Mesothelial cell of epicardium (in vitro differentiated cells): ENCODE data around the gene SERGEF. TPM values are rescaled to one million over a fixed set of nuclear protein-coding genes. Genes with fewer than 3 reads are reported as not detected.

Experiments
- DNase-seq, 2 experiments: peaks; one replicate each; pipeline ENCODE4 v3.0.0; 2021; ENCODE audit warnings: low spot score in 2 of 2; ENCODE audit not compliant: unreplicated experiment in 2 of 2
- H3K27ac Mint-ChIP-seq: 2 replicates; pipeline ENCODE4 v1.8.0; 2021; ENCODE audit warnings: mixed read lengths
- H3K27me3 Mint-ChIP-seq: 2 replicates; pipeline ENCODE4 v1.8.0; 2021; ENCODE audit warnings: low read depth, mixed read lengths
- H3K36me3 Mint-ChIP-seq: 2 replicates; pipeline ENCODE4 v1.8.0; 2021; ENCODE audit warnings: mixed read lengths
- H3K4me1 Mint-ChIP-seq: 2 replicates; pipeline ENCODE4 v1.8.0; 2021; ENCODE audit warnings: mixed read lengths
- H3K4me3 Mint-ChIP-seq: 2 replicates; pipeline ENCODE4 v1.8.0; 2021; ENCODE audit warnings: mild to moderate bottlenecking, moderate library complexity, mixed read lengths
- H3K9me3 Mint-ChIP-seq: 2 replicates; pipeline ENCODE4 v1.8.0; 2021; ENCODE audit warnings: mixed read lengths
- CTCF ChIP-seq: fragments of 200-600 bp; sonication (generic); IDR thresholded peaks from one replicate; pipeline ENCODE4 v1.5.0; 2021; ENCODE audit warnings: antibody characterized with exemption; ENCODE audit not compliant: unreplicated experiment
- total RNA-seq: library from RNA; stranded (reverse); gene quantifications from 3 replicates; pipeline ENCODE4 v1.2.1, GENCODE V29; 2021

The SERGEF gene
- total RNA-seq, 1 donor from 2014 or later: 19.8 TPM

DNA sequence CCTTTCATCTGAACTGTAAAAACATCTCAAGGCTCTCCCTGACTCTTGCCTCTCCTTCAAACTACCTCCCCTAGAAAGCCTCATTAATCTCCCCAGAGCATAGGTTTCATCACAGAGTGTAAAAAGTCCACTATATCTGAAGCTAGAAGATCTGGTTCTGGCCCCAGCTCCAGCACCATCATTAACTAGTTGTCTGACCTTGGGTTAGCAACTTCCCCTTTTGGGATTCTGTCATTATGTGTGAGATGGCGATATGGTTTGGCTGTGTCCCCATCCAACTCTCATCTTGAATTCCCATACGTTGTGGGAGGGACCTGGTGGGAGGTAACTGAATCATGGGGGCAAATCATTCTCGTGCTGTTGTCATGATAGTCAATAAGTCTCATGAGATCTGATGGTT is 181.0 kb downstream of the SERGEF start:
- Mint-ChIP-seq H3K4me3 (no peak overlapping the region), H3K36me3 (no peaks in the 10 kb centered on the region), H3K27me3 (no peaks in the 10 kb centered on the region), H3K9me3 (no peaks in the 10 kb centered on the region), H3K4me1 (no peaks in the 10 kb centered on the region), H3K27ac (no peak overlapping the region)
- no peak for TF ChIP-seq CTCF
- DNase-seq: no peak

DNA sequence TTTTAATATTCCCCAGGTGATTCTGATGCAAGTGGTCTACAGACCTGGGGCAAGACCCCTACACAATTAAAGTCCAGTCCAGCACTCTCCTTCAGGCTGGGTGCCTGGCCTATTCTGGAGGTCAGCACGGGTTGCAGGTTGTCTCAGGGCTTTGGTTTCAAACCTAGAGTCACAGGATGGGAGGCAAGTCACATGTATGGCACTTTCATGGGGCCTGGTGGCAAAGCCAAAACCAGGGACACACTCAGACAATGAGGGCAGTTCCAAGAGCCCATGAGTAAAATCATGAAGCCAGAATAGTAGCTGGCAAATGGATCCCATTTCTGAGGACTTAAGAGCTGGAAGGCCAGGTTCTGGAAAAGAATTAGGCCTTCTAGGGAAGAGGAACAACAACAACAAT is 181.6 kb downstream of the SERGEF start:
- Mint-ChIP-seq H3K9me3 (no peaks in the 10 kb centered on the region), H3K4me1 (no peaks in the 10 kb centered on the region), H3K27ac (no peak overlapping the region), H3K4me3 (no peak overlapping the region), H3K36me3 (no peaks in the 10 kb centered on the region), H3K27me3 (no peaks in the 10 kb centered on the region)
- DNase-seq: no peak
- TF ChIP-seq CTCF: no peak

DNA sequence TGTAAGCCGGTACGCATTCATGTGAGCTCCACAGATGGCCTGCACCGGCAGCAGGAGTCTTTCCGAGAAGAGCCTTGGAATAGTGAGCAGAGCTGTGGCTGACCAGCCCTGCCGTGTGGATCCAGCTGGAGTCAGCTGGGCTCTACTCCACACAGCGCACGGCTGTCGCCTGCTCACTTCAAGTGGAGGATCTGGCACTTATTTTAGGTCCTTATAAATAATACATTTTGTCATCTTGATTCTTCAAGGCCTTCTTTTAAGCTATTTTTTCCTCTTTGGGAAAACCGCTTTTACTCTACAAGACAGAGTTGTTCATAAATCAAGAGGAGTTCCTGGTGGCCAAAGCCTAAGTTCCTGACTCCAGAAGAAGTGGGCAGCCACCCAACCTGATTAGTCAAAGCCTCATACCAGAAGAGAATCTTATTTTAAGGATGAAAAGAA is 184.5 kb downstream of the SERGEF start:
- Mint-ChIP-seq H3K27me3 (no peaks in the 10 kb centered on the region), H3K27ac (no peak overlapping the region), H3K4me1 (no peaks in the 10 kb centered on the region), H3K9me3 (no peaks in the 10 kb centered on the region), H3K36me3 (no peaks in the 10 kb centered on the region), H3K4me3 (no peak overlapping the region)
- DNase-seq: no peak
- no peak for TF ChIP-seq CTCF

- no peaks in the 10 kb centered on the region for H3K27me3 Mint-ChIP-seq
- no peak for TF ChIP-seq CTCF
- H3K9me3 Mint-ChIP-seq: no peaks in the 10 kb centered on the region
- DNase-seq: no peak
- H3K4me3 Mint-ChIP-seq: no peak overlapping the region
- H3K4me1 Mint-ChIP-seq: peaks cover 3% of the 10 kb centered on the region
- no peak overlapping the region for H3K27ac Mint-ChIP-seq
- H3K36me3 Mint-ChIP-seq: no peaks in the 10 kb centered on the region
Observed at GRCh38 chr11:17827006-17827405, 185.8 kb downstream of the SERGEF start.

DNA sequence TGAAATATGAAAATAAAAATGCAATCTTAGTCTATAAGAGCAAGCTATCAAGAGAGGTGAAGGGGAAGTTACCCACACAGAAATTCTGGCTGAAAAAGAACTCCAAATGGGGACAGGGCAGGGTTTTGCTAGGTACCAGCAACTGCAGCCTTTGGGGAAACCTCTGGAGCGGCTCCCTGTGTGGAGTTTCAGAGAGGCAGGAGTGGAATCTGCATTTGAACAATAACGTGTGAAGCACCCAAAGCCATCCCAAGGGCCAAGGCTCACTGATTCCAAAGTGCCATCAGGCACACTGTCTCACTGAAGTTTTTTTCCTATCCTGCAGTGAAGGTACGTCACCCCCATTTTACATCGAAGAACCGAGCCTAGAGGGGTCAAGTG is 190.5 kb downstream of the SERGEF start:
- Mint-ChIP-seq H3K4me3 (no peak overlapping the region), H3K27me3 (no peaks in the 10 kb centered on the region), H3K9me3 (no peaks in the 10 kb centered on the region), H3K27ac (no peak overlapping the region), H3K36me3 (no peaks in the 10 kb centered on the region), H3K4me1 (peaks cover 5% of the 10 kb centered on the region)
- no peak for TF ChIP-seq CTCF
- DNase-seq: no peak
